Measurements from ENCODE around the gene XRCC3.

Gene XRCC3

DNA sequence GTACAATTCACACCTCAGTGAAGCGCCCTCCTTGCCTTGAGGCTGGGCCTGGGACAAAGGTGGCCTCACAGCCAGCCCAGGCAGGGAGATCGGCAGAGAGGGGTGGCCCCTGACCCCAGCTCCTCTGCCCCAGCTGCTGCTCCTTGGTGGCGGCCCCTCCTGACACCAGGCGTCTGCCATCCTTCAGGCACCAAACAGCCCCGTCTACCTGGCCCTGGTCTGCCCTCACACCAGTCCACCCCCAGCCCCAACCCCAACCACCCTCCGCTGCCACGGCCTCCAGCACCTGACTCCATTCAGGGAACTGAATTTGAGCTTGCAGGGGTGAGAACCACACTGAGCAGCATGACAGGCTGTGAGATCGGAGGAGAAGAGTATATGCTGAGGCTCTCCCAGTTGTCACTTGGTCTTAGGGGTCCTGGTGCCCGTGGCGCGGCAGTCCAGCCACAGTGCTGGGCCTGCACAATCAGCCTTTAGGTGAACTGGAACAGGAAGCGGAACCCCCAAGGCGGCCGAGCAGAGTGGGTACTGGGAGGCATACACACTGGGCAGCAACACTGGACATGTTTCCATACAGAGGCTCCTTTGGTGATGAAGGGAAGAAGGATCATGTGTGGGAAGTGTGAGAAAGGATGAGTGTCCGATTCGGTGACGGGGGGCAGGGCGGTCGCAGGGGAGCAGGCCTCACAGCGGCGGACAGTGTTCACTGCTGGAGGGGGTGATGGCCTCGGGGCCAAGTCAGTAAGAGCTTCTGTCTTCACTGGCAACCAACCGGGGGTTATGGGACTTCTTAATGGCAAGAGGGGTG is 19.0 kb upstream of the XRCC3 start:
- Histone ChIP-seq H3K4me3 (ENCODE audit: low read depth, low read length) (no peak overlapping the region), H3K27ac (no peak overlapping the region), H3K36me3 (peaks cover 48% of the 10 kb centered on the region), H3K9me3 (ENCODE audit: severe bottlenecking) (no peaks in the 10 kb centered on the region), H3K27me3 (ENCODE audit: insufficient read depth, low read depth, severe bottlenecking) (no peaks in the 10 kb centered on the region)
- no peak for DNase-seq
- no peak for TF ChIP-seq CTCF (IDR thresholded peaks at IDR 0.05; ENCODE audit: low read depth, low read length)

GRCh38 chr14:103733651-103734050 is 18.4 kb upstream of the XRCC3 start:
- TF ChIP-seq CTCF (IDR thresholded peaks at IDR 0.05; ENCODE audit: low read depth, low read length), result no peak
- Histone ChIP-seq H3K27ac (no peak overlapping the region), H3K9me3 (ENCODE audit: severe bottlenecking) (no peaks in the 10 kb centered on the region), H3K27me3 (ENCODE audit: insufficient read depth, low read depth, severe bottlenecking) (no peaks in the 10 kb centered on the region), H3K4me3 (ENCODE audit: low read depth, low read length) (no peak overlapping the region), H3K36me3 (peaks cover 51% of the 10 kb centered on the region)
- no peak for DNase-seq

GRCh38 chr14:103732868-103733620 is 17.8 kb upstream of the XRCC3 start:
- TF ChIP-seq CTCF (IDR thresholded peaks at IDR 0.05; ENCODE audit: low read depth, low read length), result no peak
- Histone ChIP-seq H3K9me3 (ENCODE audit: severe bottlenecking) (no peaks in the 10 kb centered on the region), H3K27ac (no peak overlapping the region), H3K27me3 (ENCODE audit: insufficient read depth, low read depth, severe bottlenecking) (no peaks in the 10 kb centered on the region), H3K4me3 (ENCODE audit: low read depth, low read length) (no peak overlapping the region), H3K36me3 (peaks cover 49% of the 10 kb centered on the region)
- DNase-seq, result no peak

DNA sequence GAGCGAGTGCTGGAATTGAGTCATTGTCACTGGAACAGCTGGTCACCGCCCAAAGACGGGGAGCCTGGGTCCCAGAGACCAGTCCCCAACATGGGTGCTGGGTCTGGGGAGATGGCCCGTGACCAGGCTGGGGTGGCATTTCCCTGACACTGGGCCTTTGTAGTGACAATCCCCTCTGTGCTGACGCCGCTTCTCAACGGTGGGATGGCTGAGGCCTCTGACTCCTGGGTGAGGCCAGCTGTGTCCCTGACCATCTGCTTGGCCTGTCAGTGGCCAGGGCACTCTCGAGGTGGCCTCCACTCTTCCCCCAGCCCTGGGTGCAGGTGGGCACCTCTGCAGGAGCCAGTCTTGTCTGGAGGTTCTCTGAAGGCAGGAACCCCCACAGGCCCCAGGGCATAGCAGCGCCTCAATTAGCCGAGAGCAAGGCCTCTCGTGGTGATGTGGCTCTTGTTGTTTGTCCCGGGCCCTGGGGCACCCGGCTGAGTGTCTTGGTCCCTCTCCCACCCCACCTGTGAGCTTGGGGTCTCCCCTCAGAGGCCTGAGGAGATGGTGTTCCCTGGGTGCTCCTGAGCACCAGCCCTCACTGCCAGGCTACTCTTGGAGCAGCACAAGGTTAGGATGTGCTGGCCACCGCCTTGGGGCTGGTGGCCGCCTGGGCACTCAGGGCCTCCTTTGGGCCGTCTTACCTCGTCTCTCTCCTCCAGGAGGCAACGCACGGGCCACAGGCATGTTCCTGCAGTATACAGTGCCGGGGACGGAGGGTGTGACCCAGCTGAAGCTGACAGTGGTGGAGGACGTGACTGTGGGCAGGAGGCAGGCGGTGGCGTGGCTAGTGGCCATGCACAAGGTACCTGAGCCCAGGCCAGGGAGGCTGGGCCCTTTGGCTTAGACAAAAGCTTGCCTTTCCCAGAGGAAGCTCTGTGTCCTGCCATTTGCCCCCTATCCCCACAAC is 16.9 kb upstream of the XRCC3 start:
- no peak overlapping the region for H3K27ac ChIP-seq
- no peak for DNase-seq
- peaks cover 45% of the 10 kb centered on the region for H3K36me3 ChIP-seq
- H3K9me3 ChIP-seq (ENCODE audit: severe bottlenecking), result no peaks in the 10 kb centered on the region
- H3K4me3 ChIP-seq (ENCODE audit: low read depth, low read length), result no peak overlapping the region
- TF ChIP-seq CTCF (IDR thresholded peaks at IDR 0.05; ENCODE audit: low read depth, low read length), result no peak
- no peaks in the 10 kb centered on the region for H3K27me3 ChIP-seq (ENCODE audit: insufficient read depth, low read depth, severe bottlenecking)

DNA sequence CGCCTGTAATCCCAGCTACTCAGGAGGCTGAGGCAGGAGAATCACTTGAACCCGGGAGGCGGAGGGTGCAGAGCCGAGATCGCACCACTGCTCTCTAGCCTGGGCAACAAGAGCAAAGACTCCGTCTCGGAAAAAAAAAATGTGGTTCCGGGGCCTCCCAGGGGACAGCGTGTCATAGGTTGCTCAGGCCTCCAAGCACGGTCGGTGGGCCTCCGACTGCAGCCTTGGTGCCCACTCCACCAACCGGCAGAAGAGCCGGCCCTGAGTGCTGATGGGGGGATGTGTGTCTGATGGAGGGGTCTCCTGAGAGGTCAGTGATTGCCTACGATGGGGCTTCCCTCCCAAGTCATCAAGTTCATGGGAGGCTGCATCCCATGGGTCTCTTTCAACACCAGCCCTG is 16.2 kb upstream of the XRCC3 start:
- no peak overlapping the region for H3K27ac ChIP-seq
- no peaks in the 10 kb centered on the region for H3K9me3 ChIP-seq (ENCODE audit: severe bottlenecking)
- no peak for DNase-seq
- H3K36me3 ChIP-seq, result peaks cover 42% of the 10 kb centered on the region
- no peak for TF ChIP-seq CTCF (IDR thresholded peaks at IDR 0.05; ENCODE audit: low read depth, low read length)
- H3K27me3 ChIP-seq (ENCODE audit: insufficient read depth, low read depth, severe bottlenecking), result no peaks in the 10 kb centered on the region
- H3K4me3 ChIP-seq (ENCODE audit: low read depth, low read length), result no peak overlapping the region
